ENCODE data around the gene FAM107B.
A peak's percentile ranks its signal among the peaks of the same experiment; 100 is the strongest.

FAM107B gene

GRCh38 chr10:14681305-14681704 is 93.4 kb downstream of the FAM107B start:
- peaks cover 5% of the 10 kb centered on the region for H3K4me1 Mint-ChIP-seq
- no peak overlapping the region for H3K4me3 Mint-ChIP-seq
- H3K9me3 Mint-ChIP-seq, result no peaks in the 10 kb centered on the region
- H3K27ac Mint-ChIP-seq, result no peak overlapping the region
- no peaks in the 10 kb centered on the region for H3K27me3 Mint-ChIP-seq
- DNase-seq, result no peak
- H3K36me3 Mint-ChIP-seq (ENCODE audit: low read depth), result no peaks in the 10 kb centered on the region
- ATAC-seq, result no peak

- Mint-ChIP-seq H3K36me3 (ENCODE audit: low read depth) (no peaks in the 10 kb centered on the region), H3K9me3 (no peaks in the 10 kb centered on the region), H3K4me3 (no peak overlapping the region), H3K4me1 (peaks cover 5% of the 10 kb centered on the region), H3K27ac (no peak overlapping the region), H3K27me3 (no peaks in the 10 kb centered on the region)
- ATAC-seq (no peak), DNase-seq (no peak)
These were observed 96.1 kb downstream of the FAM107B start for GRCh38 chr10:14678637-14679036.

GRCh38 chr10:14676732-14677131 is 98.0 kb downstream of the FAM107B start:
- Mint-ChIP-seq H3K36me3 (ENCODE audit: low read depth) (no peaks in the 10 kb centered on the region), H3K4me3 (no peak overlapping the region), H3K27ac (no peak overlapping the region), H3K27me3 (no peaks in the 10 kb centered on the region), H3K4me1 (peaks cover 5% of the 10 kb centered on the region), H3K9me3 (no peaks in the 10 kb centered on the region)
- ATAC-seq (no peak), DNase-seq (no peak)

GRCh38 chr10:14674376-14675050 is 100.2 kb downstream of the FAM107B start:
- ATAC-seq (no peak), DNase-seq (no peak)
- Mint-ChIP-seq H3K4me3 (no peak overlapping the region), H3K27ac (no peak overlapping the region), H3K36me3 (ENCODE audit: low read depth) (no peaks in the 10 kb centered on the region), H3K4me1 (peaks cover 7% of the 10 kb centered on the region), H3K27me3 (no peaks in the 10 kb centered on the region), H3K9me3 (no peaks in the 10 kb centered on the region)

- ATAC-seq (no peak), DNase-seq (no peak)
- Mint-ChIP-seq H3K27me3 (no peaks in the 10 kb centered on the region), H3K4me3 (no peak overlapping the region), H3K36me3 (ENCODE audit: low read depth) (no peaks in the 10 kb centered on the region), H3K4me1 (peaks cover 10% of the 10 kb centered on the region), H3K9me3 (no peaks in the 10 kb centered on the region), H3K27ac (no peak overlapping the region)
These were observed 101.4 kb downstream of the FAM107B start for GRCh38 chr10:14673189-14673861.

DNA sequence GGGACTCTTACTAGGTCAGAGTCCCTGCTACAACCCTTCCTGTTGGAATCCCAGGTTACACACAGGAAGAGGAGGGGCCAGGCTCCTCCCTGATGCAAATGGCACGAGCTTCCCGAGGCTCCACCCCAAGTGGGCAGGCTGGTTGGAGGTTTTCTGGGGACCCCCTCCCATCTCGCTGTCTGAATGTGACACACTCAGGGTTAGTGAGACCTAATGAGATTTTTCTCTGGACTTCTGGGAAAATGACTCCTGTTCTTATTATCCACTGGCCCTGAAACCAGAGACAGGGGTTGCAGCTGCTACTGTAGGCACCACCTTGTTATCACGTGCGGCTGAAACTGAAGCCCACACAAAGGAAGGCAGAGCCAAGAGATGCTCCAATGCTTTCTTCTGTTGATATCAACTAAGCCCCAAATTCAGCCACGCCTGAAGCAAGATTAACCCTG is 103.3 kb downstream of the FAM107B start:
- Mint-ChIP-seq H3K4me3 (no peak overlapping the region), H3K27me3 (no peaks in the 10 kb centered on the region), H3K27ac (no peak overlapping the region), H3K4me1 (peaks cover 14% of the 10 kb centered on the region), H3K9me3 (peaks cover 5% of the 10 kb centered on the region), H3K36me3 (ENCODE audit: low read depth) (peaks cover 2% of the 10 kb centered on the region)
- DNase-seq (no peak), ATAC-seq (no peak)

DNA sequence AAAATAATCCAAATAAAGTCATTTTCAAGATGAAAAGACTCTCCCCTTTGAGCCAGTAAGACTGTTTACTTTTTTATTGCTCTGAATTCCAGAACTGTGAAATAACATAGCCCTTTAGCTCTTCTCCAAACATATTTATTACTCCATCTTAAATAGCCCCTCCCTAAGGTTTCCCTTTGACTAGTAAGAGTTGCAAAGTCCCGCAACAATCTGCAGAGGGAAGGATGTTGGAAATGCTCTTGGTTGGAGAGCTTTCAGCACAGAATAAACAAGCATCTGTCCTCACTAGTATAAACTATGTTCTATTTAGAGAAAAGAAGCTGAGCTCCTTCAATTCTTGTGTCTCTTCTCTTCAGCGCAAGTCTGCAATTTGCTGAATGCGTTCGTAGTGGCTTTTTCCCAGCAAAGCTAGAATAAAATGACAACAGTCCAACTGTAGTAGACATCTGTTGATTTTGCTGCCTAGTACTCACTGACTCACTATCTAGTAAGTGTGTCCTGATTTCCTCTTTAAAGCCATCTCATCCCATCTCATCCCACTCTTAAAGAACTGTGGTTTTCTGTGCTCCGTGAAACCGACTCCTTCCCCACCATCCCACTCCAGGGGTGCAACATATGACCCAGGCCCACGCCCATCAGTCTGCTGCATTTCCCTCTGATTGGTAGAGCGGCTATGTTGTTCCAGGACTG is 104.0 kb downstream of the FAM107B start:
- Mint-ChIP-seq H3K27ac (no peak overlapping the region), H3K4me1 (peaks cover 19% of the 10 kb centered on the region), H3K9me3 (peaks cover 12% of the 10 kb centered on the region), H3K27me3 (no peaks in the 10 kb centered on the region), H3K4me3 (no peak overlapping the region), H3K36me3 (ENCODE audit: low read depth) (peaks cover 8% of the 10 kb centered on the region)
- DNase-seq, result no peak
- ATAC-seq, result no peak

GRCh38 chr10:14669576-14669975 is 105.1 kb downstream of the FAM107B start:
- Mint-ChIP-seq H3K4me3 (no peak overlapping the region), H3K4me1 (peaks cover 30% of the 10 kb centered on the region), H3K27me3 (no peaks in the 10 kb centered on the region), H3K36me3 (ENCODE audit: low read depth) (peaks cover 10% of the 10 kb centered on the region), H3K27ac (no peak overlapping the region), H3K9me3 (peaks cover 16% of the 10 kb centered on the region)
- no peak for ATAC-seq
- DNase-seq, result no peak

DNA sequence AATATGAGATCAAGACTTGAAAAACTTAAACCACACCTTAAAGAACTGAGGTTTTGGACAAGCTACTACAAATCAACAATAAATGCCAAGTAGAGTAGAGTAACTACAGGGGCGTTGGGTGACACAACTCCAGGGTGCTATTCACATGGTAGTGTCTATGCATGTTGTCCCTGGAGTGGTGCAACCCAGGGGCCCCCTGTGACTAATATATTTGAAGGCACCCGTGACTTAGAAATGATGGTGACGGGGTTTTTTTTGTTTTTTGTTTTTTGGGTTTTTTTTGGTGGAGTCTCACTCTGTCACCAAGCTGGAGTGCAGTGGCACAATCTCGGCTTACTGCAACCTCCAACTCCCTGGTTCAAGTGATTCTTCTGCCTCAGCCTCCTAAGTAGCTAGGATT is 106.9 kb downstream of the FAM107B start:
- H3K4me1 Mint-ChIP-seq, result peaks cover 36% of the 10 kb centered on the region
- peaks cover 16% of the 10 kb centered on the region for H3K9me3 Mint-ChIP-seq
- H3K4me3 Mint-ChIP-seq, result no peak overlapping the region
- ATAC-seq (no peak), DNase-seq (no peak)
- H3K27me3 Mint-ChIP-seq, result no peaks in the 10 kb centered on the region
- no peak overlapping the region for H3K27ac Mint-ChIP-seq
- H3K36me3 Mint-ChIP-seq (ENCODE audit: low read depth), result peaks cover 10% of the 10 kb centered on the region

DNA sequence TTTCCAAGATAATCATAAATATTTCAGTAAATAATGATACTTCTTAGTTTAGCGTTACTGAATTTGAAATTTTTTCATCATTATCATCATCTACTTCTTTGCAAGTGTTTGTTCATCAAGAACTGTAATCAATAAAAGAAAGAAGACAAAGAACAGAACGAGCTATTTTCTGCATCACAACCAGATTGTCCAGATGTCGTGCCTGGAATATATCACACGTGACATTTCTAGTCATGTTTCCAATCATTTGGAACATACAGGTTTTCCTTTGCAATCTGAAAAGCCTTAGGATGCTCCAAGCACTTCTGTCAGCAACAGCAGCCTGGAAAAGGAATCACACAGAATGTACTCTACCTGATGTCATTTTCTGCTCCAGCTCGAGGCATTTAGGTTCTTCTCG is 107.4 kb downstream of the FAM107B start:
- peaks cover 19% of the 10 kb centered on the region for H3K9me3 Mint-ChIP-seq
- DNase-seq (no peak), ATAC-seq (no peak)
- no peak overlapping the region for H3K27ac Mint-ChIP-seq
- H3K4me1 Mint-ChIP-seq, result peaks cover 41% of the 10 kb centered on the region
- H3K36me3 Mint-ChIP-seq (ENCODE audit: low read depth), result peaks cover 10% of the 10 kb centered on the region
- no peaks in the 10 kb centered on the region for H3K27me3 Mint-ChIP-seq
- no peak overlapping the region for H3K4me3 Mint-ChIP-seq

GRCh38 chr10:14665865-14666857 is 108.5 kb downstream of the FAM107B start:
- ATAC-seq (no peak), DNase-seq (no peak)
- Mint-ChIP-seq H3K9me3 (peaks cover 19% of the 10 kb centered on the region), H3K27me3 (no peaks in the 10 kb centered on the region), H3K27ac (no peak overlapping the region), H3K4me1 (peaks cover 52% of the 10 kb centered on the region), H3K36me3 (ENCODE audit: low read depth) (peaks cover 10% of the 10 kb centered on the region), H3K4me3 (no peak overlapping the region)

- no peak overlapping the region for H3K4me3 Mint-ChIP-seq
- peaks cover 60% of the 10 kb centered on the region for H3K4me1 Mint-ChIP-seq
- peak; percentile 69 for ATAC-seq
- H3K9me3 Mint-ChIP-seq, result peaks cover 27% of the 10 kb centered on the region
- DNase-seq, result no peak
- H3K27ac Mint-ChIP-seq, result no peak overlapping the region
- no peaks in the 10 kb centered on the region for H3K27me3 Mint-ChIP-seq
- H3K36me3 Mint-ChIP-seq (ENCODE audit: low read depth), result peaks cover 10% of the 10 kb centered on the region
These were observed 109.4 kb downstream of the FAM107B start for GRCh38 chr10:14665304-14665703.

- ATAC-seq, result no peak
- Mint-ChIP-seq H3K36me3 (ENCODE audit: low read depth) (peaks cover 10% of the 10 kb centered on the region), H3K27me3 (no peaks in the 10 kb centered on the region), H3K27ac (no peak overlapping the region), H3K4me1 (peaks cover 66% of the 10 kb centered on the region), H3K4me3 (no peak overlapping the region), H3K9me3 (peaks cover 27% of the 10 kb centered on the region)
- DNase-seq, result no peak
These were observed 110.4 kb downstream of the FAM107B start for GRCh38 chr10:14664345-14664744.

- DNase-seq (no peak), ATAC-seq (no peak)
- Mint-ChIP-seq H3K27ac (peak overlapping the region; percentile 94), H3K36me3 (ENCODE audit: low read depth) (peaks cover 13% of the 10 kb centered on the region), H3K4me3 (peak overlapping the region; percentile 3), H3K27me3 (no peaks in the 10 kb centered on the region), H3K4me1 (peaks cover 88% of the 10 kb centered on the region), H3K9me3 (peaks cover 33% of the 10 kb centered on the region)
These were observed 112.9 kb downstream of the FAM107B start for GRCh38 chr10:14661818-14662217.

Data from activated naive CD8-positive, alpha-beta T cell treated with anti-CD3 and anti-CD28 coated beads, Interleukin-2, amount 50 U/mL, for 24 hours (primary cell).